Endothelial cell of umbilical vein (primary cell): ENCODE data around the gene FAM53A. TPM values are rescaled to one million over a fixed set of nuclear protein-coding genes. Genes with fewer than 3 reads are reported as not detected.

Source experiments
- BruUV-seq: library from RNA; stranded (reverse); fragments of 400-500 nt; replicated peaks from 2 replicates; lab custom pipeline; 2021; lab: Mats Ljungman, UMichigan
- CTCF ChIA-PET: fragments of 300-600, 350-600 bp; sonication (Branson Sonifier 250); formaldehyde crosslinking; loops from one replicate; lab custom pipeline; 2021; ENCODE audit warnings: antibody characterized with exemption, inconsistent platforms; lab: Charles Lee
- POLR2A ChIA-PET: fragments of 300-600, 350-600 bp; sonication (Branson Sonifier 250); formaldehyde crosslinking; loops from one replicate; lab custom pipeline; 2021; ENCODE audit warnings: antibody characterized with exemption, inconsistent platforms; lab: Charles Lee
- DNase-seq: peaks from one replicate; pipeline ENCODE4 v3.0.0-alpha.2; 2011; ENCODE audit warnings: low read depth, low spot score
- FAIRE-seq: peaks from 2 replicates; lab custom pipeline; 2011; peaks lifted over from hg19 to GRCh38; lab: Jason Lieb, UNC
- H2AFZ ChIP-seq: 2 replicates; pipeline ENCODE4 v1.6.0; 2012; ENCODE audit warnings: low read depth, low read length, control low read depth, inconsistent platforms
- H3K27ac ChIP-seq: 2 replicates; pipeline ENCODE4 v1.5.1; 2011; ENCODE audit warnings: low read depth, mild to moderate bottlenecking, control low read depth, low read length, moderate library complexity; ENCODE audit not compliant: insufficient read depth
- H3K27me3 ChIP-seq, 2 experiments: 2 replicates each; pipeline versions ENCODE4 v1.6.0 to v1.6.1; 2011; ENCODE audit warnings: low read length in 2 of 2, mixed read lengths in 1 of 2; ENCODE audit not compliant: control insufficient read depth in 2 of 2, insufficient read depth in 2 of 2
- H3K36me3 ChIP-seq, 2 experiments: 2 replicates in 1 of 2; 3 replicates in 1 of 2; pipeline ENCODE4 v1.5.1; 2011; ENCODE audit warnings: low read length in 2 of 2, mild to moderate bottlenecking in 1 of 2, moderate library complexity in 1 of 2; ENCODE audit not compliant: control insufficient read depth in 2 of 2, insufficient read depth in 2 of 2; ENCODE audit errors: extremely low read depth in 1 of 2
- H3K4me1 ChIP-seq: 3 replicates; pipeline ENCODE4 v1.5.1; 2011; ENCODE audit warnings: mild to moderate bottlenecking, low read length; ENCODE audit not compliant: control insufficient read depth, insufficient read depth; ENCODE audit errors: extremely low read depth
- H3K4me2 ChIP-seq: 2 replicates; pipeline ENCODE4 v1.6.1; 2011; ENCODE audit warnings: low read length, control low read depth, mixed read lengths; ENCODE audit not compliant: insufficient read depth
- H3K4me3 ChIP-seq, 3 experiments: fragments of 200-600 bp in 1 of 3; sonication (generic), shearing (Covaris generic) in 1 of 3; replicated peaks in 1 of 3; 2 replicates each; pipeline ENCODE4 v1.5.1; 2011 to 2016; ENCODE audit warnings: control low read depth in 3 of 3, low read length in 3 of 3, mild to moderate bottlenecking in 2 of 3, inconsistent platforms in 1 of 3, low read depth in 1 of 3, moderate library complexity in 1 of 3; ENCODE audit not compliant: insufficient read depth in 1 of 3
- H3K79me2 ChIP-seq: 2 replicates; pipeline ENCODE4 v1.6.0; 2012; ENCODE audit warnings: low read length, inconsistent platforms; ENCODE audit not compliant: control insufficient read depth, insufficient read depth
- H3K9ac ChIP-seq: replicated peaks from 2 replicates; pipeline ENCODE3; 2011; ENCODE audit warnings: low read length, control low read depth; ENCODE audit not compliant: insufficient read depth; ENCODE audit errors: extremely low read depth
- H3K9me1 ChIP-seq: replicated peaks from 3 replicates; pipeline ENCODE4 v1.6.0; 2011; ENCODE audit warnings: mild to moderate bottlenecking, low read length; ENCODE audit not compliant: control insufficient read depth, insufficient read depth; ENCODE audit errors: extremely low read depth
- H3K9me3 ChIP-seq: replicated peaks from 2 replicates; pipeline ENCODE4 v1.5.1; 2012; ENCODE audit warnings: low read length, inconsistent platforms; ENCODE audit not compliant: control insufficient read depth, insufficient read depth
- H4K20me1 ChIP-seq: replicated peaks from 2 replicates; pipeline ENCODE3; 2011; ENCODE audit warnings: mild to moderate bottlenecking, low read length; ENCODE audit not compliant: control insufficient read depth, insufficient read depth; ENCODE audit errors: extremely low read depth
- EZH2 ChIP-seq: IDR thresholded peaks from 2 replicates; pipeline ENCODE4 v1.6.1; 2012; ENCODE audit warnings: borderline replicate concordance, low read depth, mild to moderate bottlenecking, moderate library complexity, low read length, inconsistent platforms; ENCODE audit not compliant: severe bottlenecking
- FOS ChIP-seq: IDR thresholded peaks from 2 replicates; pipeline ENCODE4 v1.6.1; 2011; ENCODE audit warnings: mild to moderate bottlenecking, low read length, moderate library complexity, borderline replicate concordance; ENCODE audit not compliant: insufficient read depth
- GATA2 ChIP-seq: IDR thresholded peaks from 2 replicates; pipeline ENCODE4 v1.7.0; 2011; ENCODE audit warnings: low read depth, mild to moderate bottlenecking, moderate library complexity, mixed read lengths, low read length; ENCODE audit not compliant: insufficient read length, insufficient read depth
- JUN ChIP-seq: IDR thresholded peaks from 2 replicates; pipeline ENCODE4 v1.6.1; 2011; ENCODE audit warnings: borderline replicate concordance, low read depth; ENCODE audit not compliant: insufficient read length, insufficient read depth
- MYC ChIP-seq: IDR thresholded peaks from one replicate; pipeline ENCODE4 v1.6.1; 2011; ENCODE audit warnings: mild to moderate bottlenecking, low read depth, low read length
- POLR2A ChIP-seq: IDR thresholded peaks from 2 replicates; pipeline ENCODE4 v1.6.1; 2012; ENCODE audit warnings: low read depth, mild to moderate bottlenecking, control low read depth, low read length
- POLR2AphosphoS5 ChIP-seq: IDR thresholded peaks from 2 replicates; pipeline ENCODE4 v1.6.1; 2012; ENCODE audit warnings: low read depth, mild to moderate bottlenecking, control low read depth, low read length, moderate library complexity; ENCODE audit not compliant: insufficient read depth
- dilution Hi-C: fragments of 300-500 bp; cut with MboI; formaldehyde crosslinking; loops from one replicate; pipeline ENCODE4 v1.15.0; 2019; ENCODE audit warnings: low sequenced_read_pairs; ENCODE audit not compliant: extremely low pct_ligation_motif_present
- intact Hi-C: fragments of 100-400 bp; cut with micrococcal nuclease; formaldehyde crosslinking; loops from one replicate; pipeline ENCODE4 v1.10.0; 2022
- polyA plus RNA-seq, 4 experiments: library from polyadenylated mRNA; depleted of rRNA in 3 of 4; stranded (reverse) in 3 of 4; unstranded in 1 of 4; fragments of >200 nt; gene quantifications; 2 replicates each; pipeline versions ENCODE4 v1.2.1 to v1.2.3, GENCODE V29; 2011 to 2012; ENCODE audit warnings: missing spikeins in 1 of 4
- total RNA-seq: library from RNA; stranded (reverse); gene quantifications from 2 replicates; pipeline ENCODE4 v1.2.3, GENCODE V29; 2021
- TF ChIP-seq, protein P1 (sequence below), 2 donors: IDR thresholded peaks; 1 replicate in 1 of 2; 2 replicates in 1 of 2; pipeline ENCODE4 v1.5.1; 2011; ENCODE audit warnings: low read length in 2 of 2, mild to moderate bottlenecking in 2 of 2, moderate library complexity in 2 of 2, control low read depth in 1 of 2, inconsistent platforms in 1 of 2, low read depth in 1 of 2; ENCODE audit not compliant: insufficient read depth in 1 of 2; ENCODE audit errors: extremely low read depth in 1 of 2
- TF ChIP-seq, protein P2 (sequence below): IDR thresholded peaks from 2 replicates; pipeline ENCODE4 v1.6.1; 2011; ENCODE audit not compliant: insufficient read depth, insufficient read length

Gene FAM53A
- total and polyA plus RNA-seq, 2 donors (not counting 3 experiments of a cell fraction or from before 2014, with no cell fraction given), result 1.3 to 1.7 TPM

DNA sequence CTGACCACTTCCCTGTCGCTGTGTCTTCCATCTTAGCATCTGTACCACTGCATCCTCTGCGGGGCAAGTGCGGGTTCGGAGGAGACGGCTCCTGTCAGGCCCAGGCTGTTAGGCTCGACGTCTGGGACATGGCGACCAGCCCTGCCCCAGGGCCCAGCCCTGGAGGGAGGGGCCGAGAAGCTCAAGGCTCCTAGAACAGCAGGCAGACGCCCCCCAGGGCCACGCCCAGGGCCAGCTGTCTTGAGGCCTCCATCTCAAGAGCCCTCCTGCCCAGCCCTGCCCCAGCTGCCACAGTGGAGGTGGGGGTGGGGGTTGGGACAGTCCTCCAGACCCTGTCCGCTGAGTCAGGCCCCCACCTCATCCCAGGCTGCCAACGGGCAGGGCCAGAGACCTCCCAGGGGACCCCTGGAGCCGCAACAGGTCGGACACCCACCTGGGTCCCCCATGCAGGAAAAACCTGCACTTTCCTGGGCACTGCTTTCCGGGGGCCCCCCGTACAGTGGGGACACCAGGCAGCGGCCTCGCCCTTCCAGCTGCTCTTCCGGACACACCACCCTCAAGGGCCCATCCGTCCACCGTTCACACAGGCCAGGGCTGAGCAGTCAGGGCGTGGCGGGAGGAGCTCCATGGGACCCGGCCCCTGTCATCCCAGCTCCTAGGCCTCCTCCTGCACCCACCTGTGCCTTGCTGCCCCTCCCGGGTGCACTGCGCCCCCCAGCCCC lies 83.1 kb downstream of the FAM53A start:
- no peak overlapping the region for H2AFZ ChIP-seq
- H3K27me3 ChIP-seq, result no peaks in the 10 kb centered on the region
- intact Hi-C loops, result no loop called here
- H3K9me1 ChIP-seq, result no peaks in the 10 kb centered on the region
- ChIA-PET CTCF (no interaction called here), POLR2A (no interaction called here)
- no peak overlapping the region for H3K4me3 ChIP-seq
- H3K9ac ChIP-seq, result no peak overlapping the region
- no peak overlapping the region for H3K4me2 ChIP-seq
- no TSS peak for BruUV-seq
- H3K27ac ChIP-seq, result no peak overlapping the region
- no peaks in the 10 kb centered on the region for H3K4me1 ChIP-seq
- H3K36me3 ChIP-seq, result no peaks in the 10 kb centered on the region
- no peaks in the 10 kb centered on the region for H3K79me2 ChIP-seq
- FAIRE-seq (no peak), DNase-seq (no peak)
- dilution Hi-C loops, result no loop called here
- no peaks in the 10 kb centered on the region for H4K20me1 ChIP-seq
- H3K9me3 ChIP-seq, result no peaks in the 10 kb centered on the region
- no peak for TF ChIP-seq POLR2A
- no peak for TF ChIP-seq MYC
- TF ChIP-seq FOS, result no peak
- no peak for TF ChIP-seq GATA2
- TF ChIP-seq JUN, result no peak
- TF ChIP-seq EZH2, result no peak

DNA sequence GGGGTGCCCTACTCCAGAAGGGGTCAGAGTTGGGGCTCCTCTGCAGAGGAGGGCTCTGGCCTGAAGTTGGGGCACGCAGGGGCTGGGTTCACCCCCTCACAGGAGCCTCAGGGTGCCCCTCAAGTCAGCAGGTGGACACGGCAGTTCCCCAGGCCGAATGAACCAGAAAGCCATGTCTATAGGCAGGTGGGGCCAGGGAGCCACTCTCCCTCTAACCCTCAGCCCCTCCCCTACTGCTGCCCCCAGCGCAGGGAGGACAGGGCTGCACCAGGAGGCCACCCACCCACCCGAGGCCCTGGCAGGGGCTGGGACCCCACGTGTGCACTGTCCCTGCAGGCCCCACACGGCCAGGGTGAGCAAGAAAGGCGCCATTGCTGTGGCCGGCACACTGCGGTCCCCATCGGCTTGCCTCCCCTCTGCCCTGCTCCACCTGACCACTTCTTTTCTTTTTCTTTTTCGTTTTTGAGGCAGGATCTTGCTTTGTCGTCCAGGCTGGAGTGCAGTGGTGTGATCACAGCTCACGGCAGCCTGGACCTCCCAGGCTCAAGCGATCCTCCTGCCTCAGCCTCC lies 83.8 kb downstream of the FAM53A start:
- no peak overlapping the region for H2AFZ ChIP-seq
- POLR2A ChIA-PET, result no interaction called here

More for the DNA sequence above, 83.8 kb downstream of the FAM53A start:
- no peak overlapping the region for H3K9ac ChIP-seq
- H3K4me2 ChIP-seq, result no peak overlapping the region
- no peaks in the 10 kb centered on the region for H3K36me3 ChIP-seq
- intact Hi-C loops (no loop called here), dilution Hi-C loops (no loop called here)
- H3K4me3 ChIP-seq, result no peak overlapping the region
- CTCF ChIA-PET, result no interaction called here
- H3K27ac ChIP-seq, result no peak overlapping the region
- no TSS peak for BruUV-seq
- no peaks in the 10 kb centered on the region for H3K79me2 ChIP-seq
- no peaks in the 10 kb centered on the region for H3K4me1 ChIP-seq
- no peaks in the 10 kb centered on the region for H3K9me1 ChIP-seq
- DNase-seq (no peak), FAIRE-seq (no peak)
- H3K9me3 ChIP-seq, result no peaks in the 10 kb centered on the region
- no peaks in the 10 kb centered on the region for H4K20me1 ChIP-seq
- TF ChIP-seq MYC, result no peak
- TF ChIP-seq, protein P1, sequence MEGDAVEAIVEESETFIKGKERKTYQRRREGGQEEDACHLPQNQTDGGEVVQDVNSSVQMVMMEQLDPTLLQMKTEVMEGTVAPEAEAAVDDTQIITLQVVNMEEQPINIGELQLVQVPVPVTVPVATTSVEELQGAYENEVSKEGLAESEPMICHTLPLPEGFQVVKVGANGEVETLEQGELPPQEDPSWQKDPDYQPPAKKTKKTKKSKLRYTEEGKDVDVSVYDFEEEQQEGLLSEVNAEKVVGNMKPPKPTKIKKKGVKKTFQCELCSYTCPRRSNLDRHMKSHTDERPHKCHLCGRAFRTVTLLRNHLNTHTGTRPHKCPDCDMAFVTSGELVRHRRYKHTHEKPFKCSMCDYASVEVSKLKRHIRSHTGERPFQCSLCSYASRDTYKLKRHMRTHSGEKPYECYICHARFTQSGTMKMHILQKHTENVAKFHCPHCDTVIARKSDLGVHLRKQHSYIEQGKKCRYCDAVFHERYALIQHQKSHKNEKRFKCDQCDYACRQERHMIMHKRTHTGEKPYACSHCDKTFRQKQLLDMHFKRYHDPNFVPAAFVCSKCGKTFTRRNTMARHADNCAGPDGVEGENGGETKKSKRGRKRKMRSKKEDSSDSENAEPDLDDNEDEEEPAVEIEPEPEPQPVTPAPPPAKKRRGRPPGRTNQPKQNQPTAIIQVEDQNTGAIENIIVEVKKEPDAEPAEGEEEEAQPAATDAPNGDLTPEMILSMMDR (IDR thresholded peaks at IDR 0.05; ENCODE audit: extremely low read depth in 1 of 2, insufficient read depth in 1 of 2, low read depth in 1 of 2, low read length in 2 of 2), result no peak
- TF ChIP-seq, protein P2, sequence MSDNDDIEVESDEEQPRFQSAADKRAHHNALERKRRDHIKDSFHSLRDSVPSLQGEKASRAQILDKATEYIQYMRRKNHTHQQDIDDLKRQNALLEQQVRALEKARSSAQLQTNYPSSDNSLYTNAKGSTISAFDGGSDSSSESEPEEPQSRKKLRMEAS, result no peak
- TF ChIP-seq JUN, result no peak
- no peak for TF ChIP-seq POLR2A
- TF ChIP-seq GATA2, result no peak
- no peak for TF ChIP-seq FOS
- TF ChIP-seq POLR2AphosphoS5, result no peak
- TF ChIP-seq EZH2, result no peak
- no peaks in the 10 kb centered on the region for H3K27me3 ChIP-seq
